Renal cortical epithelial cell (primary cell): ENCODE data around the gene BMP6. TPM values are rescaled to one million over a fixed set of nuclear protein-coding genes. Genes with fewer than 3 reads are reported as not detected.
A peak's percentile ranks its signal among the peaks of the same experiment; 100 is the strongest.
"Not testable (repeated sequence)": the region's sequence is repeated elsewhere in the genome, so short reads cannot be mapped to it uniquely, and the experiment has no call there.

Experiments
- DNase-seq: peaks from one replicate; pipeline ENCODE4 v3.0.0-alpha.2; 2011; ENCODE audit warnings: low read depth
- total RNA-seq: library from RNA; depleted of rRNA; stranded (reverse); fragments of >200 nt; gene quantifications from 2 replicates; pipeline ENCODE4 v1.2.3, GENCODE V29; 2014

Gene BMP6
- total RNA-seq, 1 donor from 2014 or later: 0.75 TPM

DNA sequence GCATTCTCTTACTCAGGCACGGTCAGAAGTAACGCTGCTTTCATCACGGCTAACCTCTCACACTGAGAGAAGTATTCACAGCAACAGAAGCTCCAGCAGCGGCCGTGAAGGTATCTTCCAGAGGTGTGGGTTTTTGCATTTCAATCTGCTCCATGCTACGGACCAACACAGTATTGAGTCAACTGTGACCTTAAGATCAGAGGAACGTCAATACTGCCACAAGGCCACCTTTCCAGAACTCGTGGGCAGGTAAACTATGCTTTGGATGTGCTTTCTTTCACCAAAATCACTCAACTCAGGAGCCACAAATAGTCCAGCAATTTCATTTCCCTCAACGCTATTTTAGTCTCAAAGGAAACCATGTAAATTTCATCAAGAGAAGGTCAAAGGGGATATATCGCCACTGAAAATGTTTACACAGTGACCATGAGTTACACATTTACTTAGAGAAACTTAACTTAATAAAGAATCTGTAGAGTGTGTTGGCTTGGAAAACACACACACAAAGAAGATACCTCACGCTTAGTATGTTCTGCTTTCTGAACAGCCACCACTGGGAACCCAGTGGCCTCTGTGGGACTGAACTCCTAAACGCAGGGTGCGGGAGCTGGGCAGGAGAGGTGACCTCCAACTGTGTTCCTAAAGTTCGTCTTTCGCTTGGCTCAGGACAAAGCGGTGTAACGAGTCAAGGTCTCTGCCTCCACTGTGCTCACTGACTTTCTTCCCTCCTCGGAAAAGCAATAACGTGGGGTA is 156.8 kb downstream of the BMP6 start:
- DNase-seq: peak; percentile 78

- no peak for DNase-seq
Observed at GRCh38 chr6:7883381-7883780, 157.5 kb downstream of the BMP6 start.

DNA sequence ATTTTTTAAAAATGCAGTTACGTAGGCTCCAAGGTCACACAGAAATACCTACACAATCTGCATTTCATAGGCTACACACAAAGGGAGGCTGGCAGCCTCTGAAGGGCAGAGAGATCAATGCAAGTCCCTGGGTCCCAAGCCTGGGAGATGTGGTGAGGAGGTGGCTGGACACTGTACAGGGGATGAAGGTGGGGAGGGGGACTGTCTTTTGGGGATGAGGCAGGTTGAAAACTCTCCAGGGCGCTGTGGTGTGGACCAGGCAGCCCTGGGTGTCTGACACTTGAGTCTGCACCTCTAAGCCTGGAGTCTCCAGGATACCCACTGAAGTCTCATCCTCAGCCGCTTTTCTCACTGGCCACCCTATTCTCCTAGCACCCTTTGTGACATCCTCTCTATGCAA is 160.2 kb downstream of the BMP6 start:
- no peak for DNase-seq

DNA sequence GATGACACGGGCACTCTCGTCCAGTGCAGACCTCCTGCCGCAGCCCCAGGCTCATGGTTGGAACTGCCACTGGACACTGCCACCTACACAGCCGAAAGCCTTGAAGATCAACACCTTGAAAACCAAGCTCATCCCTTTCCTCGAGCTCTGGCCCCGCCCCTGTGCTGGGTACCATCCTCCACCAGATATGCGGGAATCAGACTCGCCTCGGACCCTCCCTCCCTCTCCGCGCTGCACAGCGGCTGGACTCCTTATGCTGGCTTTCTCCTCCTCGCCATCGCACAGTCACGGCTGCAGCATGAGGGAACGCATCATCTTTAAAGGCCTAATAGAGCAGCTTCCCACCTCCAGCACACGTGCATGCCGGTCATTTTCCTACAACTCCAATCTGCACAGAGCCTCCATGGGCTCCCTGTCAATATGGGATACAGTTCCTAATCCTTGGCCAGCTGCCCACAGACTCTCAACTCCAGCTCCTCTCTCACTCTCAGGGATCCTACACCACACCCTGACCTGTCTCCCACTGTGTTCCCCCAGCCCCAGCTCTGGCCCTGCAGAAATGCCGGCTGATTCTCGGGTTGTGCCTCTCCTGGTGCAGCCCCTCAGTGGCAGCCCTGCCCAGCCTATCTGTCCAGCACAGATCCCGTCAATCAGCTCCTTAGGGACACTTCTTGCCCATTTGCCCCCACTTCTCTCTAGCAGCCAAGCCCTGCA is 161.5 kb downstream of the BMP6 start:
- DNase-seq: no peak

GRCh38 chr6:7888587-7889357 is 162.9 kb downstream of the BMP6 start:
- no peak for DNase-seq

DNA sequence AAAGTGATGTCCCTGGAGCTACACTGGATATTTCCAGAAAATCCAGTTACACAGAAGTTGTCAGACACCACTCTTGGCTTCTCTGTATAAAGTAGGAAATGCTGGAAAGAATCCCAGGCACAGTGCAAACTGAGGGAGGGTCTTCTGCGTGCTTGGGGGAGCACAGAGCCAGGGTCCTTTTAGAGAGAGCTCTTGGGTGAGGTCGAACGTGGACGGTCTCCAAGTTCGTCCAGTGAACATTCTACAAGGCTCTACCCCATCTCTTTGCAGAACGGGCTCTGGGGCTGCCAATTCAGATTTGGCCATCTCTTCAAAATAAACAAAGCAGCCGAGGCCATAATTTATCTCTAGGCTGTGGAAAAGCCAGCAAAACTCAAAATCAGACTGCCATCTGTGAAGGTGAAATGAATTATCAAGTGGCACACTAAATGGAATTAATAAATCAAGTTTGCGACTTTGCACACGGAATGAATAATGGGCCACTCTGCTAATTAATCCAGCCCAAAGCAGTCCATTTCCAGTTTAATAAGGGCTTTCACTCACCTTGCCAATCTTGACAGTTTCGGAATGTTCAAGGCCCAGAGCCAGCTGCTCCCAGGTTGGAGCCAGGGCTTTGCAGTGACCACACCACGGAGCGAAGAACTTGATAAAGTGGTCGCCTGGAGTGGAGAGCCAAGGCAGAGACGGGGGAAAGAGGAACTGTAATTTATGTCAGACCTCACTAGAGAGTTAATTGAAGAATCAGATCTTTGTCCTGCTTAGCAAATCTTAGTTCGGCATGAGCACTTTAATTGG is 165.4 kb downstream of the BMP6 start:
- no peak for DNase-seq

DNA sequence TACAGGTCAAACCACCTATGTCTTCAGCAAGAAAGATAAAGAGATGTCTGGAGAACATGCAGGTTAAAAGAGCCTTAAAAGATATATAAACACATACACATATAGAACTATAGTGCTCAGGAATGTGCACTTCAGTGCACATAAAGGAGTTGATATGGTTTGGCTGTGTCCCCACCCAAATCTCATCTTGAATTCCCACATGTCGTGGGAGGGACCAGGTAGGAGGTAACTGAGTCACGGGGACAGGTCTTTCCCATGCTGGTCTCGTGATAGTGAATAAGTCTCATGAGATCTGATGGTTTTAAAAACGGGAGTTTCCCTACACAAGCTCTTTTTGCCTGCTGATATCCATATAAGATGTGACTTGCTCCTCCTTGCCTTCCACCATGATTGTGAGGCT is 166.5 kb downstream of the BMP6 start:
- DNase-seq: not testable (repeated sequence)

DNA sequence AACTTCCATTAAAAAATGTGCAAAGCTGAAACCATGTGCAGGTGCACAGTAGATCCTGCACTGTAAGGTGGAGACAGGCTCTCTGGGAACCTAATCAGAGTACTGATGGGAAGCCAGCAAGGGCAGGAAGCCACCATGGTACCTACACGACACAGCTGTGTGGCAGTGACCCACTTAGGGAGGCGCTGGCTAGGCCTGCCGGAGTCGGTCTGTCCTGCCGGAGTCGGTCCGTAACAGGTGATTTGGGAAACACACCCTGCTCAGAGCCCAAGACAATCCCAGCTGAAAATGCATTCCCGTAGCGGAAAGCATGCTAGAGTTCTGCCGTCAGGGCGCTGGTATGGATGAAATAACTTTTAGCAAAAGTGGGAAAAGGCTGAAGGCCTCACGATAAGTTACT is 167.4 kb downstream of the BMP6 start:
- DNase-seq: no peak

GRCh38 chr6:7894262-7895124 is 168.6 kb downstream of the BMP6 start:
- DNase-seq: no peak

DNA sequence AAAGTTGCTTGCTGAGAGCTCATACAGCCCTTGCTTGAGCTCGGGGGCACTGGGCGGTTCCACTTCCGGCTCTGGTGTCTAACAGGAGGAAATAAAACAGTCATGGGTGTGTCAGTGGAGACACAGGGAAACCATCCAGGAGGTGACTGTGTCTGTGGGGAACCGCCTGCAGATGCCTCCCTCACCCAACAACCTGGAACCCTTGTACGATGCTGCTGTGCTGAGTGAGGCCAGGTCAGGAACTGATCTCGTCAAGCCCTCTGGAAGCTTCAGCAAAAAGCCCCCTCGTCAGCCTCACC is 169.2 kb downstream of the BMP6 start:
- no peak for DNase-seq

DNA sequence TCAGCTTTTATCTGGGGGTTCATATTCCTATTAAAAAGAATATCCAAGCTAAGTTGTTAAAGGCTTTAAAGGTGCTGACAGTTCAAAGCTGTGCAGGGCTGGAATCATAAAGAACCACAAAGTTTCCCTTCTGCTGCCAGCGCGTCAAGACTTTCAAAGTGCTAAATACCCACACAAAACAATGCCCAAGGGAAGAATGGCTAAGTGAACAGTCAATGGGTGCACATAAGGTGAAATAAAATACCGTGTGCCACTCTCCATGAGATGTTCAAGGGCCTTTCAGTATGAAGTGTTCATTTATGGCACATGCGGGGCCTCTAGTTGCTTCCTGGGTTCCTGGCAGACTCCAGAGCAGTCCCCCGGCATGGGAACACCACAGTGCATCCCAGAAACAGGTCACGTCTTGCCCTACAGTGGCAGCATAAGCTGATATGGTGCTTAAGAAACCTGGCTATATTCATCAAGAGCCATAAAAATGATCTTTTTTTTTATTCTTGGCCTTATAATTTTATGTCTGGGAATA is 170.6 kb downstream of the BMP6 start:
- no peak for DNase-seq

GRCh38 chr6:7897461-7898192 is 171.7 kb downstream of the BMP6 start:
- DNase-seq: no peak

GRCh38 chr6:7898193-7898586 is 172.3 kb downstream of the BMP6 start:
- not testable (repeated sequence) for DNase-seq

DNA sequence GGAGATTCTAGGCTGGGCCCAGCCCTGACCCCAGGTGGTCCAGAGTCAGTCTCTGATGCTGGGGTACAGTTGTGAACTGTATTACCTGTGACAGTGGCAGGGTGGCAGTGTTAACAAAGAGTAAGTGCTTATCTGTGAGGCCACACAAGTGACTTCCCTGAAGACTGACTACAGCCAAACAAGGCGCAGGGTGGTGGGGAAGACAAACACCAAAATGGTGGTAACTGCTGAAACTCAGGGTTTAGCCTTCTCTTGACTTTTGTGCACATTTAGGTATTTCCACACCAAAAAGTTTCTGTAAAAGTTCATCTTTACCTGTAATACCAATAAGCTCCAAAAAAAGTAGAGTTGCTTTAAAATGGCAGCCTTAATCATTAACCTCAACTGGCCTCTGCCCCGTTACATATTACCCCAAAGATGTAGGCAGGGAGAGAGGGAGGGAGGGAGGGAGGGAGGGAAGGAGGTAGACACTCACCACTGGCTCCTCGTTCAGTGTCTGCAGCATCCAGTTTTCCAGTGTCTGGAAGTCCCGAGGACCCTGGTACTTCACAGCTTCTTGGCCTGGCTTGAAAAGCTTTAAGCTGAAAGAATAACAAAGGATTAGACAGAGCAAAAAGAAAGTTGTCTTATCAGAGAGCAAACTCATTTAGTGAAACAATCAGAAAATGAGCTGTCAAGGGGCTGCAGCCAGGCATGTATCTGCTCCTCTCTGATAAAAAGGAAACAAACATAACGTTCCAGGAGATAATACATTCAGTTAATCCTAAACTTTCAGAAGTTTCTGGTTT is 173.4 kb downstream of the BMP6 start:
- DNase-seq: peak; percentile 47

DNA sequence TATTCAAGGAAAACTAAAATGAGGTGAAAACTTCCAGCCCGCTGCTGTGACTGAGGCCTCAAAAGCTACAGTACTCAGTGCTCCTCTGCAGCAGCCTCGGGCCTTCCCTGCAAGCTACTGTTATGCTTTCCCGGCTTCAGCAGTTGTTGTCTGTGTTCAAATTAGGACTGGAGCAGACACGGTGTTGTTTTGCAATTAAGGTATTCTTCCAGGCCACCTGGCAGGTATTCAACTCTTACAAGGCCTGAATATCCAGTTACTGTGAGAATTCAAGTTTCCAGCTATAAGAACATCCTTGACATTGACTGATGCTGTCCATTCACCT is 174.0 kb downstream of the BMP6 start:
- DNase-seq: no peak

GRCh38 chr6:7900621-7901020 is 174.7 kb downstream of the BMP6 start:
- DNase-seq: no peak

- DNase-seq: no peak
Observed at GRCh38 chr6:7901056-7901455, 175.2 kb downstream of the BMP6 start.

DNA sequence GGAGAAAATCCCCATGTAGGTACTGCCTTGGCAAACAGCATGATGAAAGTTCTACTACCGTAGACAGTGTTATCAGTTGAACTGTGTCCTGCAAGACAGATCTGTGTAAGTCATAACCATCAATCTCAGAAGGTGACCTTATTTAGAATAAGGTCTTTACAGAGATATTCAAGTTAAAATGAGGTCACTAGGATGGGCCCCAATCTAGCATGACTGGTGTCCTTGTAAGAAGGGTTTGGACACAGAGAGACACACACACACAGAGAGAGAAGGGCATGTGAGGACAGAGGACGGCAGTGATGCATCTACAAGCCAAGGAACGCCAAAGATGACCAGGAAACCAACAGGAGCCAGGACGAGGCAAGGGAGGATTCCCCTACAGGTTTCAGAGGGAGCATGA is 175.9 kb downstream of the BMP6 start:
- DNase-seq: no peak

DNA sequence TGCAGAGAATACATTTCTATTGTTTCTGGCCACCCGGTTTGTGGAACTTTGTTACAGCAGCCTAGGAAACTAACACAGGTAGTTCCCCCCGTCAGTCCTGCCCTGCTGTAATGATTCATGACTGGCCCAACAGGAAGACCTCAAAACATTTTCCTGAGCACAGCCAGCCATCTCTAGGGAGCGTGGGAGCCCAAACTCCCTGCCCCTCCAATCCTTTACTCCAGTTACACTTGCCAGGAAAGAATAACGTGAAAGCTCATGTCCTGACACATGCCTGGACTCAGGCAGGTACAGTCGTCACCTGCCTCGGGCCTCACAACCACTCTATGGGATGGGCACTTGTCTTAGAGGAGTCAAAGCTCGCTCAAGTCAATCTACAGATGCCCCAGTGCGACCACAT is 176.3 kb downstream of the BMP6 start:
- DNase-seq: no peak

DNA sequence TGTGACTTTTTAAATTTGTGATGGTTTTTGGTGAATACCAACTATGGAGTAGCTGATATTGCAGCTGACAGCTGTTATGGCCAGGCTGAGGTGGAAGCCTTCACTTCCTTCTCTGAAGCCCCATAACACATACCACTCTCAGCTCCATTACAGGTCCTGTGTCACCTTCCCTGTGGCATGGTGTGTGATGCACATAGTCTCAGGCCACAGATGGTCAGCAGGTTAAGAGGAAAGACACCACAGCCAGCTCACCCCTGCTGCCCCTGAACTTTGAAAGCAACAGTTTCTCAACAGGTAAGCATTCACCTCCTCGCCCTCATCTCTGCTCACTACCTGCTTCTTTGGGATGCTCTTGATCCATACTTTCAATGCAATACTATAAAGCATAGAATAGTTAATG is 177.0 kb downstream of the BMP6 start:
- DNase-seq: no peak
